ENCODE measurements around the gene RALGAPA2. TPM values are rescaled to one million over a fixed set of nuclear protein-coding genes. Genes with fewer than 3 reads are reported as not detected.

The RALGAPA2 gene
- total RNA-seq, 1 donor from 2014 or later, result 16.5 TPM

- intact Hi-C loops (cut with DNase I), result no loop called here
- ATAC-seq (no peak), DNase-seq (ENCODE audit: missing footprints) (no peak)
Measured at GRCh38 chr20:20691477-20692235, 20.8 kb downstream of the RALGAPA2 start.

- ATAC-seq (peak; percentile 63), DNase-seq (ENCODE audit: missing footprints) (no peak)
- intact Hi-C loops (cut with DNase I), result no loop called here
Measured at GRCh38 chr20:20690676-20691476, 21.6 kb downstream of the RALGAPA2 start.

- ATAC-seq (no peak), DNase-seq (ENCODE audit: missing footprints) (no peak)
- intact Hi-C loops (cut with DNase I), result no loop called here
Measured at GRCh38 chr20:20687319-20687718, 25.1 kb downstream of the RALGAPA2 start.

- no peak for DNase-seq (ENCODE audit: missing footprints)
- intact Hi-C loops (cut with DNase I), result no loop called here
- ATAC-seq, result no peak
Measured at GRCh38 chr20:20685635-20686034, 26.8 kb downstream of the RALGAPA2 start.

- ATAC-seq (no peak), DNase-seq (ENCODE audit: missing footprints) (no peak)
- intact Hi-C loops (cut with DNase I), result no loop called here
Measured at GRCh38 chr20:20683481-20684321, 28.7 kb downstream of the RALGAPA2 start.

GRCh38 chr20:20683020-20683419, 29.4 kb downstream of the RALGAPA2 start:
- ATAC-seq (no peak), DNase-seq (ENCODE audit: missing footprints) (no peak)
- intact Hi-C loops (cut with DNase I), result no loop called here

GRCh38 chr20:20680991-20681508, 31.4 kb downstream of the RALGAPA2 start:
- ATAC-seq, result no peak
- DNase-seq (ENCODE audit: missing footprints), result no peak
- intact Hi-C loops (cut with DNase I), result no loop called here

GRCh38 chr20:20679316-20679715, 33.1 kb downstream of the RALGAPA2 start:
- ATAC-seq (no peak), DNase-seq (ENCODE audit: missing footprints) (no peak)
- intact Hi-C loops (cut with DNase I), result no loop called here

GRCh38 chr20:20677186-20677585, 35.3 kb downstream of the RALGAPA2 start:
- intact Hi-C loops (cut with DNase I), result no loop called here
- no peak for ATAC-seq

GRCh38 chr20:20668639-20669038, 43.8 kb downstream of the RALGAPA2 start:
- intact Hi-C loops (cut with DNase I), result no loop called here
- no peak for DNase-seq (ENCODE audit: missing footprints)
- ATAC-seq, result peak; percentile 42

More at GRCh38 chr20:20677186-20677585, 35.3 kb downstream of the RALGAPA2 start:
- no peak for DNase-seq (ENCODE audit: missing footprints)

- DNase-seq (ENCODE audit: missing footprints) (no peak), ATAC-seq (no peak)
- intact Hi-C loops (cut with DNase I), result no loop called here
Measured at GRCh38 chr20:20666359-20666758, 46.1 kb downstream of the RALGAPA2 start.

- ATAC-seq, result no peak
- DNase-seq (ENCODE audit: missing footprints), result no peak
- intact Hi-C loops (cut with DNase I), result loop anchor here (1.0 kb wide), 1 partner anchor 160 kb away; no protein-coding TSS in a partner anchor
Measured at GRCh38 chr20:20665606-20666332, 46.7 kb downstream of the RALGAPA2 start.

- ATAC-seq, result peak; percentile 76
- DNase-seq (ENCODE audit: missing footprints), result no peak
- intact Hi-C loops (cut with DNase I), result loop anchor here (1.0 kb wide), 1 partner anchor 160 kb away; no protein-coding TSS in a partner anchor
Measured at GRCh38 chr20:20664795-20665589, 47.5 kb downstream of the RALGAPA2 start.

GRCh38 chr20:20663841-20664240, 48.6 kb downstream of the RALGAPA2 start:
- ATAC-seq, result no peak
- DNase-seq (ENCODE audit: missing footprints), result no peak
- intact Hi-C loops (cut with DNase I), result no loop called here

- no peak for DNase-seq (ENCODE audit: missing footprints)
- no peak for ATAC-seq
- intact Hi-C loops (cut with DNase I), result no loop called here
Measured at GRCh38 chr20:20658871-20659431, 53.5 kb downstream of the RALGAPA2 start.

GRCh38 chr20:20658123-20658522, 54.3 kb downstream of the RALGAPA2 start:
- intact Hi-C loops (cut with DNase I), result no loop called here
- no peak for DNase-seq (ENCODE audit: missing footprints)
- ATAC-seq, result no peak

- ATAC-seq (no peak), DNase-seq (ENCODE audit: missing footprints) (no peak)
- intact Hi-C loops (cut with DNase I), result no loop called here
Measured at GRCh38 chr20:20657092-20657491, 55.4 kb downstream of the RALGAPA2 start.

All from Right ventricle myocardium inferior (tissue), 1 donor.